GM18502 (cell line): ENCODE measurements around the gene METTL2A.
"Not testable (repeated sequence)": the region's sequence is repeated elsewhere in the genome, so short reads cannot be mapped to it uniquely, and the experiment has no call there.

Source experiments
- ATAC-seq: cut with Tn5 transposase; IDR thresholded peaks from one replicate; pipeline ENCODE4 v1.9.1; 2021; ENCODE audit warnings: mild to moderate bottlenecking; ENCODE audit not compliant: unreplicated experiment, poor library complexity

METTL2A gene

GRCh38 chr17:62423647-62424461, at the start of gene METTL2A:
Gene METTL2A (plus strand): TSS chr17:62423897. CDS start chr17:62423903, 6 bp downstream.
- ATAC-seq: peak; percentile 94

GRCh38 chr17:62380253-62380652, 43.4 kb upstream of the METTL2A start, which contains the start of gene EFCAB3:
Gene EFCAB3 (plus strand): TSS chr17:62380553. CDS start chr17:62382980, 2,427 bp downstream.
- ATAC-seq: no peak

GRCh38 chr17:62381561-62381960, 42.1 kb upstream of the METTL2A start:
- no peak for ATAC-seq

- no peak for ATAC-seq
Observed at GRCh38 chr17:62388856-62389255, 34.8 kb upstream of the METTL2A start.

- no peak for ATAC-seq
Observed at GRCh38 chr17:62392908-62393307, 30.8 kb upstream of the METTL2A start.

GRCh38 chr17:62398891-62399290, 24.8 kb upstream of the METTL2A start:
- ATAC-seq: no peak

- ATAC-seq: no peak
Observed at GRCh38 chr17:62405451-62405850, 18.2 kb upstream of the METTL2A start.

GRCh38 chr17:62413090-62413489, 10.6 kb upstream of the METTL2A start:
- not testable (repeated sequence) for ATAC-seq

- ATAC-seq: not testable (repeated sequence)
Observed at GRCh38 chr17:62426214-62426613, 2.5 kb downstream of the METTL2A start.

- not testable (repeated sequence) for ATAC-seq
Observed at GRCh38 chr17:62435251-62435650, 11.6 kb downstream of the METTL2A start.

- ATAC-seq: not testable (repeated sequence)
Observed at GRCh38 chr17:62441181-62441580, 17.5 kb downstream of the METTL2A start.

- ATAC-seq: no peak
Observed at GRCh38 chr17:62444063-62444462, 20.4 kb downstream of the METTL2A start.

- ATAC-seq: not testable (repeated sequence)
Observed at GRCh38 chr17:62445791-62446190, 22.1 kb downstream of the METTL2A start.

GRCh38 chr17:62452195-62452594, 28.5 kb downstream of the METTL2A start:
- ATAC-seq: not testable (repeated sequence)

GRCh38 chr17:62453041-62453440, 29.3 kb downstream of the METTL2A start:
- not testable (repeated sequence) for ATAC-seq

- peak; percentile 30 for ATAC-seq
Observed at GRCh38 chr17:62453656-62454055, 30.0 kb downstream of the METTL2A start.

- peak; percentile 60 for ATAC-seq
Observed at GRCh38 chr17:62454111-62454510, 30.4 kb downstream of the METTL2A start.

GRCh38 chr17:62456016-62456415, 32.3 kb downstream of the METTL2A start:
- no peak for ATAC-seq

- peak; percentile 11 for ATAC-seq
Observed at GRCh38 chr17:62458483-62458882, 34.8 kb downstream of the METTL2A start.

GRCh38 chr17:62464422-62464821, 40.7 kb downstream of the METTL2A start:
- ATAC-seq: not testable (repeated sequence)

- ATAC-seq: not testable (repeated sequence)
Observed at GRCh38 chr17:62465271-62465670, 41.6 kb downstream of the METTL2A start.
